ENCODE measurements around the gene OR2T4. TPM values are rescaled to one million over a fixed set of nuclear protein-coding genes. Genes with fewer than 3 reads are reported as not detected.

OR2T4 gene
- total and polyA plus RNA-seq, 2 experiments from 2014 or later: not detected

GRCh38 chr1:248372394-248372793, 10.9 kb downstream of the OR2T4 start:
- TF ChIP-seq NANOG (IDR thresholded peaks at IDR 0.05; ENCODE audit: borderline replicate concordance) (no peak), CTCF (conservative IDR thresholded peaks at IDR 0.05; ENCODE audit: low read depth in 2 of 2) (no peak), CREB1 (CRISPR knock-in tag; IDR thresholded peaks at IDR 0.05; ENCODE audit: low read depth) (no peak), ETS1 (IDR thresholded peaks at IDR 0.05) (no peak), ZNF462 (CRISPR knock-in tag; IDR thresholded peaks at IDR 0.05) (no peak), STAT1 (IDR thresholded peaks at IDR 0.05; ENCODE audit: unreplicated experiment) (no peak), ZNF331 (CRISPR knock-in tag; IDR thresholded peaks at IDR 0.05; ENCODE audit: low read depth) (no peak)
- no peaks in the 10 kb centered on the region for H4K20me1 ChIP-seq (replicated peaks; ENCODE audit: insufficient read depth)
- Mint-ChIP-seq H3K36me3 (ENCODE audit: low read depth) (peaks cover 40% of the 10 kb centered on the region), H3K9me3 (peaks cover 98% of the 10 kb centered on the region), H3K4me1 (no peaks in the 10 kb centered on the region), H3K4me3 (no peak overlapping the region), H3K27ac (no peak overlapping the region), H3K27me3 (ENCODE audit: insufficient read depth, low read depth, poor library complexity) (no peaks in the 10 kb centered on the region)
- no peak overlapping the region for H3K27ac ChIP-seq (ENCODE audit: low read depth)
- no peak overlapping the region for H3K4me3 ChIP-seq
- H3K27me3 ChIP-seq (ENCODE audit: insufficient read depth): no peaks in the 10 kb centered on the region
- no peak overlapping the region for H2AFZ ChIP-seq
- H3K4me2 ChIP-seq: no peak overlapping the region
- DNase-seq (ENCODE audit: low spot score) (no peak), ATAC-seq (no peak)
- no peaks in the 10 kb centered on the region for H3K79me2 ChIP-seq (replicated peaks; ENCODE audit: insufficient read depth)
- H3F3A ChIP-seq (replicated peaks; ENCODE audit: low read depth): no peaks in the 10 kb centered on the region
- H3K9me2 ChIP-seq (ENCODE audit: insufficient read depth): no peaks in the 10 kb centered on the region
- 0 out of 2 replicates have a peak, but pooled peaks cover 10% of the 10 kb centered on the region for H3K36me3 ChIP-seq (ENCODE audit: insufficient read depth)
- no peaks in the 10 kb centered on the region for H3K4me1 ChIP-seq (ENCODE audit: insufficient read depth)

All from GM23338 (cell line).